ENCODE measurements around the gene NTNG2.

- TF ChIP-seq MXI1 (conservative IDR thresholded peaks at IDR 0.05; ENCODE audit: poor library complexity, severe bottlenecking) (no peak), CTCF (IDR thresholded peaks at IDR 0.05; ENCODE audit: poor library complexity, severe bottlenecking) (no peak), EZH2 (IDR thresholded peaks at IDR 0.05; ENCODE audit: borderline replicate concordance, insufficient read depth, low read length, poor library complexity, severe bottlenecking) (no peak), POLR2AphosphoS5 (IDR thresholded peaks at IDR 0.05) (no peak), RAD21 (conservative IDR thresholded peaks at IDR 0.05) (no peak)
Observed at GRCh38 chr9:132146575-132146974, 15.3 kb upstream of the NTNG2 start.

Data from neural cell (in vitro differentiated cells).